PC-3 (cell line): Measurements from ENCODE around the gene ZNF487. TPM values are rescaled to one million over a fixed set of nuclear protein-coding genes. Genes with fewer than 3 reads are reported as not detected.

ENCODE experiments used
- ATAC-seq: fragments of 200-7000 bp; cut with Tn5 transposase; 2 replicates; pipeline ENCODE4 v1.9.1; 2020; ENCODE audit warnings: mild to moderate bottlenecking, moderate library complexity
- BruUV-seq: library from RNA; stranded (reverse); fragments of 400-500 nt; replicated peaks from 2 replicates; lab custom pipeline; 2021; lab: Mats Ljungman, UMichigan
- CTCF ChIA-PET: fragments of 300-600 bp; sonication (Branson Sonifier 250); formaldehyde crosslinking; loops from one replicate; lab custom pipeline; 2022; ENCODE audit warnings: antibody characterized with exemption; lab: Charles Lee
- POLR2A ChIA-PET: fragments of 300-600 bp; sonication (Branson Sonifier 250); formaldehyde crosslinking; loops from one replicate; lab custom pipeline; 2022; ENCODE audit warnings: antibody characterized with exemption; ENCODE audit not compliant: unreplicated experiment; lab: Charles Lee
- DNase-seq: peaks from one replicate; pipeline ENCODE4 v3.0.0-alpha.2; 2015
- H2AFZ ChIP-seq: fragments of 300-600 bp; sonication (generic); 2 replicates; pipeline ENCODE4 v1.6.0; 2016; ENCODE audit warnings: antibody characterized with exemption, low read length
- H3F3A ChIP-seq: fragments of 300-600 bp; sonication (generic); one replicate; pipeline ENCODE4 v1.6.0; 2017; ENCODE audit warnings: antibody characterized with exemption, low read length, control low read depth, mild to moderate bottlenecking; ENCODE audit not compliant: unreplicated experiment
- H3K27ac ChIP-seq: fragments of 300-600 bp; sonication (generic); 2 replicates; pipeline ENCODE4 v1.5.1; 2016; ENCODE audit warnings: mild to moderate bottlenecking, low read length
- H3K27me3 ChIP-seq: fragments of 300-600 bp; sonication (generic); 2 replicates; pipeline ENCODE4 v1.6.1; 2016; ENCODE audit warnings: low read length, mixed read lengths
- H3K36me3 ChIP-seq: fragments of 300-600 bp; sonication (generic); 2 replicates; pipeline ENCODE4 v1.6.1; 2016; ENCODE audit warnings: low read depth, mixed run types, low read length, mixed read lengths
- H3K4me1 ChIP-seq: fragments of 300-600 bp; sonication (generic); 2 replicates; pipeline ENCODE4 v1.5.1; 2016; ENCODE audit warnings: low read length; ENCODE audit not compliant: insufficient read depth
- H3K4me2 ChIP-seq: fragments of 300-600 bp; sonication (generic); 2 replicates; pipeline ENCODE4 v1.6.0; 2016; ENCODE audit warnings: low read length
- H3K4me3 ChIP-seq: fragments of 300-600 bp; sonication (generic); 2 replicates; pipeline ENCODE4 v1.5.1; 2016; ENCODE audit warnings: mild to moderate bottlenecking, low read length, mixed read lengths
- H3K79me2 ChIP-seq: fragments of 300-600 bp; sonication (generic); 2 replicates; pipeline ENCODE4 v1.6.1; 2017; ENCODE audit warnings: low read length, mixed read lengths
- H3K9ac ChIP-seq: fragments of 300-600 bp; sonication (generic); 2 replicates; pipeline ENCODE4 v1.6.0; 2016; ENCODE audit warnings: mild to moderate bottlenecking, low read length
- H3K9me2 ChIP-seq: fragments of 300-600 bp; sonication (generic); replicated peaks from 2 replicates; pipeline ENCODE4 v1.6.1; 2016; ENCODE audit warnings: mixed run types, low read length, mixed read lengths
- H3K9me3 ChIP-seq: fragments of 300-600 bp; sonication (generic); 2 replicates; pipeline ENCODE4 v1.6.1; 2016; ENCODE audit warnings: low read length, mixed read lengths
- H4K20me1 ChIP-seq: fragments of 300-600 bp; sonication (generic); 2 replicates; pipeline ENCODE4 v1.6.1; 2016; ENCODE audit warnings: low read length, mixed read lengths
- EZH2 ChIP-seq: fragments of 300-600 bp; sonication (generic); IDR thresholded peaks from one replicate; pipeline ENCODE4 v1.6.1; 2017; ENCODE audit warnings: antibody characterized with exemption, mild to moderate bottlenecking, low read length; ENCODE audit not compliant: unreplicated experiment
- EZH2phosphoT487 ChIP-seq: fragments of 300-600 bp; sonication (generic); IDR thresholded peaks from 2 replicates; pipeline ENCODE4 v1.6.1; 2018; ENCODE audit warnings: mild to moderate bottlenecking, antibody characterized with exemption, low read length, borderline replicate concordance
- intact Hi-C: fragments of 100-400 bp; cut with micrococcal nuclease; formaldehyde crosslinking; loops from 2 replicates; pipeline ENCODE4 v1.9.0; 2023
- total RNA-seq: library from RNA; depleted of rRNA; stranded (reverse); fragments of >200 nt; gene quantifications from 2 replicates; pipeline ENCODE4 v1.2.3, GENCODE V29; 2014
- TF ChIP-seq, protein P1 (sequence below): fragments of 300-600 bp; sonication (generic); conservative IDR thresholded peaks from 2 replicates; pipeline ENCODE4 v1.5.1; 2017; ENCODE audit warnings: antibody characterized with exemption, low read depth, mild to moderate bottlenecking, low read length

ZNF487 gene
- total RNA-seq, 1 experiment from 2014 or later, result 9.4 TPM

DNA sequence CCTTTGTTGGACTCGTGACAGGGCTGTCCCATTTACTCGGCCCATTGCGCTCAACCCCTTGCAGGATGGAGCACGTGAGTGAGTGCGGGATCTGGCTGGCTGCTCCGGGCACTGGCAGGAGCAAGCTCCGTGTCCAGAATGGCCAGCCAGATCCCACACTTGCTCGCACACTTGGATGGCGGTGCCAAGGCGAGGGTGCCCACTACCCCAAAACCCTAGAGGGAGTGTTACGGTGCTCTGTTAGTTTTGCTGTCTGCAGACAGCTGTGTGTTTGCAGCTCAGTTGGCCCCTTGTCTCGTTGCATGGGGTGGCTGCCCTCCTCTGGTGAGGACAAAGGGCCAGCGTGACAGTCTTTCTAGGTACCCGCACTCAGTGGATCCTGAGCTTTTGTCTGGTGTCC lies 34.2 kb downstream of the ZNF487 start:
- Histone ChIP-seq H3K4me2 (no peak overlapping the region), H3K4me1 (no peaks in the 10 kb centered on the region), H3K27ac (no peak overlapping the region), H4K20me1 (no peaks in the 10 kb centered on the region), H3F3A (no peaks in the 10 kb centered on the region), H3K4me3 (no peak overlapping the region), H3K9ac (no peak overlapping the region), H3K27me3 (no peaks in the 10 kb centered on the region), H3K79me2 (no peaks in the 10 kb centered on the region), H3K9me3 (no peaks in the 10 kb centered on the region), H3K9me2 (no peaks in the 10 kb centered on the region), H2AFZ (no peak overlapping the region), H3K36me3 (no peaks in the 10 kb centered on the region)
- TF ChIP-seq, protein P1, sequence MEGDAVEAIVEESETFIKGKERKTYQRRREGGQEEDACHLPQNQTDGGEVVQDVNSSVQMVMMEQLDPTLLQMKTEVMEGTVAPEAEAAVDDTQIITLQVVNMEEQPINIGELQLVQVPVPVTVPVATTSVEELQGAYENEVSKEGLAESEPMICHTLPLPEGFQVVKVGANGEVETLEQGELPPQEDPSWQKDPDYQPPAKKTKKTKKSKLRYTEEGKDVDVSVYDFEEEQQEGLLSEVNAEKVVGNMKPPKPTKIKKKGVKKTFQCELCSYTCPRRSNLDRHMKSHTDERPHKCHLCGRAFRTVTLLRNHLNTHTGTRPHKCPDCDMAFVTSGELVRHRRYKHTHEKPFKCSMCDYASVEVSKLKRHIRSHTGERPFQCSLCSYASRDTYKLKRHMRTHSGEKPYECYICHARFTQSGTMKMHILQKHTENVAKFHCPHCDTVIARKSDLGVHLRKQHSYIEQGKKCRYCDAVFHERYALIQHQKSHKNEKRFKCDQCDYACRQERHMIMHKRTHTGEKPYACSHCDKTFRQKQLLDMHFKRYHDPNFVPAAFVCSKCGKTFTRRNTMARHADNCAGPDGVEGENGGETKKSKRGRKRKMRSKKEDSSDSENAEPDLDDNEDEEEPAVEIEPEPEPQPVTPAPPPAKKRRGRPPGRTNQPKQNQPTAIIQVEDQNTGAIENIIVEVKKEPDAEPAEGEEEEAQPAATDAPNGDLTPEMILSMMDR, result no peak
- TF ChIP-seq EZH2, result no peak
- no peak for TF ChIP-seq EZH2phosphoT487
- DNase-seq (no peak), ATAC-seq (no peak)
- POLR2A ChIA-PET, result no interaction called here
- CTCF ChIA-PET, result no interaction called here
- intact Hi-C loops, result no loop called here
- BruUV-seq, result no TSS peak

DNA sequence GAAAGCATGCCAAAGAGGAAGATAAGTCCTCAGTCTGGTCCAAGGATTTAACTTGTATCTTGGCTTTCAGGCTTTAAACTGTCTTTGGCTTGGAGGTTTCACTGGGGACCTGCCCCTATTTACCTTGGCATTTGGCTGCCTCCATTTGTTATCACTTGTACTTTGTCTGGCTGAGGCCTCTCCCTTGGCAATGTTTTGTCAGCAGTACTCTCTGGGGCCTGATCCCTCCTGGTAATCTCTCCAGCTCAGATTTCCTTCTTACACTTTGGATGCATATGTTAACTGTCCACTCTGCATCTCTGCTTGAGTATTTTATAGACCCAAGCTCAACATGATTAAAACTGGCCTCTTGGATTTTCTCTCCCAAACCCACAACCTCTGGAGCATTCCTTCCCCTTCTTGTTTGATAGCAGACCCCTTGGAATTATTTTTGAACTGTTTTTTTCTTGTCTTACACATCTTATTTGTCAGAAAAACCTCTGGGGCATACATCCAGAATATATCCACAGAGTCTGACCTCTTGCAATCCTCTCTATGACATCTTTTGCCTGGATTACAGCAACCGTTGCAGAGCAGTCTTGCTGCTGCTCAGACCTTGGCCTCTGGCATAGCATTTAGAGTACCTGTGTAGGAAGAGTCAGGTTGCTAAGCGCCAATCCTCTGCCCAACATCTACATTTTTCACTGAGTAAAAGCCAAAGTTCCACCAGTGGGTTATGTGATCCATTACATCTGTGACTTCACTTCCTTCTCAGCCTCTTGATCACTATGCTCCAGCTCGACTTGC lies 35.2 kb downstream of the ZNF487 start:
- no TSS peak for BruUV-seq
- Histone ChIP-seq H3K27me3 (no peaks in the 10 kb centered on the region), H3K79me2 (no peaks in the 10 kb centered on the region), H3K9me3 (no peaks in the 10 kb centered on the region), H3K9ac (no peak overlapping the region), H3K4me3 (no peak overlapping the region), H3K36me3 (no peaks in the 10 kb centered on the region), H3K4me2 (no peak overlapping the region), H3K9me2 (no peaks in the 10 kb centered on the region), H2AFZ (no peak overlapping the region), H3K4me1 (no peaks in the 10 kb centered on the region), H3K27ac (no peak overlapping the region), H4K20me1 (no peaks in the 10 kb centered on the region), H3F3A (no peaks in the 10 kb centered on the region)
- no peak for DNase-seq
- ATAC-seq, result no peak
- intact Hi-C loops, result no loop called here
- TF ChIP-seq, protein P1, result no peak
- TF ChIP-seq EZH2phosphoT487, result no peak
- no peak for TF ChIP-seq EZH2
- ChIA-PET CTCF (no interaction called here), POLR2A (no interaction called here)

DNA sequence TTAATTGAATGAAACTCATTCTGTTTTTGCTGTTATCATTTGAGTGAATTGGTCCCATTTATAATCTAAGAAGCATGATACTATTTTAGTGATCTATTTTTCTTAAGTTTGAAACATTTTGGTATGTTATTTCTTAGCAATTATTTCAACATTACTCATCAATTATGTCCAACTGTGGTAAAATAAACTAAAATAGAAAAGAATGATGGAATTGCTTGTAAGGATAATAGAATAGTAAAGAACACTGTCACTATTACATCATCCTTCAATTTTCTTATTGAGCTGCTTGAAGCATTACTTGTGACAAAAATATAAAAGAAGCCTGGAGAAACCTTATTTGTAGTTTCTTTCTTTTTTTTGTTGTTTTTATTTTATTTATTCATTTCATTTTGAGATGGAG lies 42.4 kb downstream of the ZNF487 start:
- Histone ChIP-seq H3K4me1 (no peaks in the 10 kb centered on the region), H2AFZ (no peak overlapping the region), H4K20me1 (no peaks in the 10 kb centered on the region), H3K4me3 (no peak overlapping the region), H3K27ac (no peak overlapping the region), H3K79me2 (no peaks in the 10 kb centered on the region), H3F3A (no peaks in the 10 kb centered on the region), H3K9me3 (peaks cover 24% of the 10 kb centered on the region; the same call in 1 of the 2 replicates), H3K27me3 (no peaks in the 10 kb centered on the region), H3K9me2 (no peaks in the 10 kb centered on the region), H3K4me2 (no peak overlapping the region), H3K9ac (no peak overlapping the region), H3K36me3 (peaks cover 8% of the 10 kb centered on the region; the same call in 1 of the 2 replicates)
- CTCF ChIA-PET, result no interaction called here
- POLR2A ChIA-PET, result no interaction called here
- DNase-seq (no peak), ATAC-seq (no peak)
- BruUV-seq, result no TSS peak
- TF ChIP-seq, protein P1, result no peak
- TF ChIP-seq EZH2, result no peak
- intact Hi-C loops, result no loop called here
